Astrocyte of the spinal cord (primary cell): ENCODE data around the gene TARS1.
A peak's percentile ranks its signal among the peaks of the same experiment; 100 is the strongest.
"Not testable (repeated sequence)": the region's sequence is repeated elsewhere in the genome, so short reads cannot be mapped to it uniquely, and the experiment has no call there.

Experiments
- DNase-seq: peaks from one replicate; pipeline ENCODE4 v3.0.0; 2011; ENCODE audit warnings: low read depth, low spot score
- H3K4me3 ChIP-seq: 2 replicates; pipeline ENCODE4 v1.5.1; 2011; ENCODE audit warnings: low read depth, mild to moderate bottlenecking, low read length, moderate library complexity
- CTCF ChIP-seq: IDR thresholded peaks from 2 replicates; pipeline ENCODE4 v1.5.1; 2012; ENCODE audit warnings: low read depth, mild to moderate bottlenecking, low read length, inconsistent platforms
- in situ Hi-C: cut with HindIII; loops from 2 replicates; pipeline ENCODE4 v1.10.0; 2017; ENCODE audit warnings: low sequenced_read_pairs

Gene TARS1

GRCh38 chr5:33504570-33504969 is 63.8 kb downstream of the TARS1 start:
- DNase-seq: no peak
- no peak for TF ChIP-seq CTCF
- no peak overlapping the region for H3K4me3 ChIP-seq
- in situ Hi-C loops: no loop called here

- no peak for TF ChIP-seq CTCF
- no peak overlapping the region for H3K4me3 ChIP-seq
- in situ Hi-C loops: no loop called here
- DNase-seq: no peak
Observed at GRCh38 chr5:33507426-33507825, 66.7 kb downstream of the TARS1 start.

- TF ChIP-seq CTCF: no peak
- in situ Hi-C loops: no loop called here
- no peak overlapping the region for H3K4me3 ChIP-seq
- peak; percentile 8 for DNase-seq
Observed at GRCh38 chr5:33509036-33509435, 68.3 kb downstream of the TARS1 start.

GRCh38 chr5:33513462-33514185 is 72.9 kb downstream of the TARS1 start:
- in situ Hi-C loops: no loop called here
- H3K4me3 ChIP-seq: no peak overlapping the region
- DNase-seq: peak; percentile 7
- TF ChIP-seq CTCF: no peak

- H3K4me3 ChIP-seq, DNase-seq, in situ Hi-C loops: not testable (repeated sequence)
Observed at GRCh38 chr5:33515366-33515765, 74.6 kb downstream of the TARS1 start.

GRCh38 chr5:33516421-33516820 is 75.7 kb downstream of the TARS1 start:
- DNase-seq: no peak
- in situ Hi-C loops: no loop called here
- no peak overlapping the region for H3K4me3 ChIP-seq
- no peak for TF ChIP-seq CTCF
